Skeletal muscle cell (primary cell): Measurements from ENCODE around the gene FARP2.
"Not testable (repeated sequence)": the region's sequence is repeated elsewhere in the genome, so short reads cannot be mapped to it uniquely, and the experiment has no call there.

Experiments used
- DNase-seq: peaks from one replicate; pipeline ENCODE4 v3.0.0-alpha.2; 2010; ENCODE audit warnings: low read depth
- H3K4me3 ChIP-seq: 2 replicates; pipeline ENCODE4 v1.5.1; 2011; ENCODE audit warnings: low read depth, mild to moderate bottlenecking, control low read depth, low read length, moderate library complexity

FARP2 gene, protein sequence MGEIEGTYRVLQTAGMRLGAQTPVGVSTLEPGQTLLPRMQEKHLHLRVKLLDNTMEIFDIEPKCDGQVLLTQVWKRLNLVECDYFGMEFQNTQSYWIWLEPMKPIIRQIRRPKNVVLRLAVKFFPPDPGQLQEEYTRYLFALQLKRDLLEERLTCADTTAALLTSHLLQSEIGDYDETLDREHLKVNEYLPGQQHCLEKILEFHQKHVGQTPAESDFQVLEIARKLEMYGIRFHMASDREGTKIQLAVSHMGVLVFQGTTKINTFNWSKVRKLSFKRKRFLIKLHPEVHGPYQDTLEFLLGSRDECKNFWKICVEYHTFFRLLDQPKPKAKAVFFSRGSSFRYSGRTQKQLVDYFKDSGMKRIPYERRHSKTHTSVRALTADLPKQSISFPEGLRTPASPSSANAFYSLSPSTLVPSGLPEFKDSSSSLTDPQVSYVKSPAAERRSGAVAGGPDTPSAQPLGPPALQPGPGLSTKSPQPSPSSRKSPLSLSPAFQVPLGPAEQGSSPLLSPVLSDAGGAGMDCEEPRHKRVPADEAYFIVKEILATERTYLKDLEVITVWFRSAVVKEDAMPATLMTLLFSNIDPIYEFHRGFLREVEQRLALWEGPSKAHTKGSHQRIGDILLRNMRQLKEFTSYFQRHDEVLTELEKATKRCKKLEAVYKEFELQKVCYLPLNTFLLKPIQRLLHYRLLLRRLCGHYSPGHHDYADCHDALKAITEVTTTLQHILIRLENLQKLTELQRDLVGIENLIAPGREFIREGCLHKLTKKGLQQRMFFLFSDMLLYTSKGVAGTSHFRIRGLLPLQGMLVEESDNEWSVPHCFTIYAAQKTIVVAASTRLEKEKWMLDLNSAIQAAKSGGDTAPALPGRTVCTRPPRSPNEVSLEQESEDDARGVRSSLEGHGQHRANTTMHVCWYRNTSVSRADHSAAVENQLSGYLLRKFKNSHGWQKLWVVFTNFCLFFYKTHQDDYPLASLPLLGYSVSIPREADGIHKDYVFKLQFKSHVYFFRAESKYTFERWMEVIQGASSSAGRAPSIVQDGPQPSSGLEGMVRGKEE

DNA sequence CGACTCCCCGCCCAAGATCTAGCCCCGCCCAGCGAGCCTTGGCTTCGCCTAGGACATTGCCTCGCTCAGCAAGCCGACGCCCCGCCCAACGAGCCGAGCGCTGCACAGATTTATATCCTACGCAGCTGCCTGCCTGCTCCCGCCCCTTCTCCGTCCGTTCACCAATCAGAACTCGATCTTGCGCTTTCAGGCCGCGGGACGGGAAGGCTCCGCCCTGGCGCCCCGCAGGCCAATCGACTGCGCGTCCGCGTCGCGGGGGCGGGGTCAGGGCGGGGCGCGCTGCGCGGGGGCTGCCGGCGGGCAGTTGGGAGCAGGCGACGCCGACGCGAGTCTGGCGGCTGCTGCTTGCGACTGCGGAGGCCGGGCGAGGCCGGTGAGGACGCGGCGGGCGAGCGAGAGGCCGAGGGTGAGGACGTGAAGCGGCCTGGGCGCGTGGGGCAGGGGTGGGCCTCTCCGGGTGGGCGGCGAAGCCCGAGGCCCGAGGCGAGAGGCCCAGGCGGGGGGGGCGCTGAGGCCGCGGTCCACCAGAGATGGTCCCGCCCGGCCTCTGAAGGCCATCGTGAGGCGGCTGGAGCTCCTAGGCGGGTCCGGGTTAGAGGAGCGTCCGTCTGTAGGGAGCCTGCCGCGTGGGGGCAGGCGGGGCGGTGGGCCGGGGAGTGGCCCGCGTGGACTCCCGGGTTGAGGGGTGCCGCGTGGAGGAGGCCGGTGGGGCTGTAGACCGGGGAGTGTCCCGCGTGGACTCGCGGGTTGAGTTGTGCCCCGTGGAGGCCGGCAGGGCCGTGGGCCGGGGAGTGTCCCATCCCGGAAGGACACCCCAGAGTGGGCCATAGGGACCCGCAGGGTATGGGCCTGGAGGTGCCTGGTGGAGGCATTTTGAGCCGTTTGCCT, at the start of gene FARP2:
Gene FARP2 (plus strand): TSS at position 303 of the 888 bp plus-strand sequence. CDS start 16,823 bp downstream, outside the sequence.
- DNase-seq: peak; percentile 96
- peak within 1 kb of the TSS; percentile 89 for H3K4me3 ChIP-seq

DNA sequence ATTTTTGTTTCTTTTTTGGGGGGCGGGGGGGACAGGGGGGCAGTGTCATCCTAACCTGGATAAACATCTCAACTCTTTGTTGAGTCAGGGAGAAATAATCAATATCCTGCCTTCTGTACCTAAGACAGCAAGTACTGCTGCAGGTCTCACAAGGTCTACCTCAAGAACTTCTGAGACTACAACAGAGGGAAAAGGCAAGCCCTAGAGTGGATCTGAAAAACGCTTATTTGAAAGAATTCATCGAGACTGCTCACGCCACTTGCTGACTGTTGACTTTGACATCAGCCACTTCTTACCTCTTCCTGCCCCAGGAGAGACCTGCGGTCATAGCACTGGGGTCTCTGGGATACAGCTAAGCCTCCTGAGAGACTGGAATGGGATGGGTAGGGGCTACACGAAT, 49.0 kb upstream of the FARP2 start:
- no peak overlapping the region for H3K4me3 ChIP-seq
- no peak for DNase-seq

DNA sequence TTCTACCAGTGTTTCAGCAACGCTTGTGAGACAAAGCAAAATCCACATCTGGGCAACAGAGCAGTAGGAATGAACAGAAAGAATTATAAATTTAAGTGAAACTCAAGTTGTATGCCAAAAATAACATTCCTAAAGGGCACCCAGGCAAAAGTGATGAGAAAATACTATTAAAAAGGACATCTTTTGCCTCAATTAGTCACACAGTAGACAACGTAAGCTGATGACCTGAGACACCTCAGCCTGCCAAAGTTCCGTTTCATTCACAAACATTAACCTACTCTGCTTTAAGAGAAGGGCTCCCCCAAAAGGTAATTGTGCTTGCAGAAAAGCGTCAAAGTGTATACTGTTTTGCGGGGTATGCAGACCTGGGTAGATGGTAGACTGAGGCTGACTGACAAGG, 47.8 kb upstream of the FARP2 start:
- H3K4me3 ChIP-seq: no peak overlapping the region
- DNase-seq: no peak

DNA sequence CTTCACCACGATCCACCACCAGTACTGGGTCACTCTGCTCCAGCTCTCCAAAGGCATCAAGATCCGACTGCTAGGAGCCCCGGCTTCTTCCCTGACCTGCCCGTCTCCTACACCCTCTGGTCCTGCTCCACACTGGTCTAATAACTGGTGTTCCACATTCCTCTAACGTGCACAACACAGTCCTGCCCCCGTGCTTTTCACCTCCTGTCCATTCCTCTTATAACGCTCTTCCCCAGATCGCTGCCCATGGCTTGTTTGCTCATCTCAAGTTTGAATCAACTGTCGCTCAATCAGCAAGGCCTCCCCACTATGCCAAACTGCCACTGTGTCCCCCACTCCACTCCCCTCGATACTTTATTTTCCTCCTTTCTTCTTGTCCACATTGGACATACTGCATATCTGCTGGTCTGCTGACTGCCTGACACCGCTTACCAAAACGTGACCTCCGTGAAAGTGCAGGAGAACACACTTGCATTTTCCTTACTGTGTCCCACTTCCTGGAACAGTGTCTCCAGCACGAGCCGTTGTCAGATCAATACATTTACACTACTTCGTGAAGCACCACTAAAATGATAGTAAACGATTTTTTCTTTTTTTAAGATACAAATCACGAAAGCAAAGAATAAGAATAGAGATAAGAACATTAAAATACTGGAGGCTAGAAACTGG, 47.1 kb upstream of the FARP2 start:
- DNase-seq: no peak
- H3K4me3 ChIP-seq: no peak overlapping the region

DNA sequence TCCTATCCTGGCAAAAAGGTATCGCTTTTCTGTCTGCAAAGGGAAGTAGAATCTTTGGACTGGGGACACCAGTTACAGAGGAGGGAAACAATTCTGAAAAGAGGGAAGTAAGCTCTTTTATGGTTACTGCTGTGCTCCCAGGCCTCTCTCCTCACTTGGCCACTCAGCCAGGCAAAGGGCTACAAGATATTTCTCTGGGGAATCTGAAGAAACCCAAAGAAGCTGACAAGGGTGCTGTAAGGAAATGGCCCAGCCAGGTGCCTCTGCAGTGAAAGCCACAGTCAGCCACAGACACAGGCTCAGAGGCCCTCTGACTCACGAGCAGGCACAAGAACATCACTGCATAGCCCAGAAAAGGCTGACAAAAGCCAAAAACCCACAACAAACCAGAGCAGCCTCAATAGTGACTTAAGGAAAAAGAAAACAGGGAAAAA, 46.4 kb upstream of the FARP2 start:
- H3K4me3 ChIP-seq: no peak overlapping the region
- DNase-seq: peak; percentile 3

DNA sequence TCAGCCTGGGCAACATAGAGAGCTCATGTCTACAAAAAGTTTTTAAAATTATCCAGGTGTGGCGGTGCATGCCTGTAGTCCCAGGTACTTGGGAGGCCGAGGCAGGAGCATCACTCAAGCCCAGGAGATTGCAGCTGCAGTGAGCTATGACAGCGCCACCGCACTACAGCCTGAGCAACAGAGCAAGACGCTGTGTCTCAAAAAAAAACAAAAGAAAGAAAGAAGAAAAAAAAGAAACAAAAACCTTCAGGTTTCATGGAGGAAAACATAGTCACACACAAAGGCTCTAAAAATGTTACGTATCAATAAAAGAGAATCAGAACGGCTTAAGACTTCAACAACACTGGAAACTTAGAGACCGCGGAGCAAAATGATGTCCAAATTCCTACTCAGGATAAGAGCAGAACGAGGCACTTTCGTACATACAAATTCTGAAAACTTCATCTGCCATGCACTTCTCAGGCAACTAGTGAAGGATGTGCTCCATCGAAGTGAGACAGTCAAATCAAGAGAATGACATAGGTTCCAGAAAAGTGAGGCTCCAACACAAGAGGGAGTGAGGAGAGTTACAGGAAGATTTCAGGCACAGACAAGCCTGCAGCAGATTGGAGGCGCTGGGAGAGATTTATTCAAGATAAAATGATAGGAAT, 45.0 kb upstream of the FARP2 start:
- no peak for DNase-seq
- no peak overlapping the region for H3K4me3 ChIP-seq

DNA sequence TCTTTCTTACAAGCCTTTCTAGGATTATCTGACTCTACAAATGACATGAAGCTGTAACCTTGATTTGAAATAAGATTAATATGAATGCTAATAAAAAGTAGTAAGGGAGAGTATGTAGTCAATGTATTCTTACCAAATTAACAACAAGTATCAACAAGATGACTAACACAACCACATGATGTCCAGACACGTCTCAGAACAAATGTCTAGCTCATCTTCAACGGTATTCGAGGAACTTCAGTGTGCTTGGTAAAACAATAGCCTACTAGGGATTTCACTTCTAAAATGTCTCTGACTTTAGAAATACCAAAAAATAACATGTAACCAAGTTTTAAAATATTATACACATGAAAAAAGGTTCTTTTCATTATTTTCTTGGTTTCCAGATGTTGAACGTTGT, 44.0 kb upstream of the FARP2 start:
- H3K4me3 ChIP-seq: no peak overlapping the region
- DNase-seq: peak; percentile 24

DNA sequence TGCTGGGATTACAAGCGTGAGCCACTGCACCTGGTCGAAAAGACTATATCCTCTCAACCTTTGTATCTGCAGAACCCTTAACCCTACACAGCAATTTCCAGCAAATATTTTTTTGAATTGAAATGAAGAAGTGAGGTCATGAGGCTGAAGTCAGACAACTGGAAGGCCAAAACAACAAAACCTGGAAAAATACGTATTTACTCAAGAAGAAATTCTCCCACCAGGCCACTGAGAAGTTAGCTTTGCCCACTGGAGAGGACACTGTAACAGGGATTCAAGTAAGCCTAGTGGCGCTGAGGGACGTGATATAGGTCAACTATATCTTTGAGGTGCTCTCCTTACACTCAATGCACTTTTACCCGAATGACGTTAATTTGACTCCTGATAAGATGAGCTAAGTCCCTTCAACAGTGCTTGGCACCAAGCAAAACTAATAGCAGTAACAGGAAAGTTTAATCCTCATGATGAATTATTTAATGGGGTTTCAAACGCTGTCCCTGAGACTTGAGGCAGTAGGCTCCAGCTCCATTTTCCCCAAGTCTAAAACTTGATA, 42.5 kb upstream of the FARP2 start:
- DNase-seq: no peak
- peak overlapping the region; percentile 66 for H3K4me3 ChIP-seq

DNA sequence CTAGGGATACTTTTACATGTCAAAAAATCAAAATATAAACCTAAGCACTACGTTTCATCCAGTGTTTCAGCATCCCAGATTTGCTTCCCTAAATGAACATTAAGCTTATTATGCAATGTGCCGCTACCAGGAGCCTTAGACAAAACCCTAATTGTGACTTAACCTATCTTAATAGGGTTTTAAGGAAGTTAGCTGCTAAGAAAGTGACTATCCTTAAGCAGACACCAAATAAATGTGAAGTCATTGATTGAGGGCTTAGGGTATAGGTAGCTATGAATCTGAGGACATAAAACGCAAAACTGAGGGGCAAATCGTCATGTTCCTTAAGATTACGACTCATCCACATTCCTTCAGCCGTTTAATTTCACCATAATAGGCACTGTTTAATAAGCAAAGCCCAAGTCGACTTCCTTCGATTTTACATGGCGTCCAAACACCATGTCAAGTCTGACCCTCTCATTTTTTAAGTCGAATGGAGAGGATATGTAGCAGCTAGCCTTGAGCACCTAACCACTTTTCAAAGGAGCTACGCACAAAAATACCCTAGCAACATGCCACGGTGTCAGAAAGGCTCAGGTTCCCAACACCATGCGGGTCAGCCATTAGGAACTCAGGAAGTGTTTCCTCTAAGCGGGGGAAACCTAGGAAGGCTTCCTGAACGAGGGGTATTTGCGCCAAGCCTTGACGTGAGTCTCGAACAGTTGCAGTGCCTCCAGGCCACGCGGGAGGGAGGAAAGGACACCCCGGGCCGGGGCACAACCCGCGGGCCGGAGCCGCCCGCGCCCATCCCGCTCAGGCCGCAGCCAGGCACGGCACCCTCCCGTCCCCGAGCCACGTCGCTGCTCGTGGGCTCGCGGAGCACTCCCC, 41.6 kb upstream of the FARP2 start:
- peak overlapping the region; percentile 66 for H3K4me3 ChIP-seq
- DNase-seq: peak; percentile 5

DNA sequence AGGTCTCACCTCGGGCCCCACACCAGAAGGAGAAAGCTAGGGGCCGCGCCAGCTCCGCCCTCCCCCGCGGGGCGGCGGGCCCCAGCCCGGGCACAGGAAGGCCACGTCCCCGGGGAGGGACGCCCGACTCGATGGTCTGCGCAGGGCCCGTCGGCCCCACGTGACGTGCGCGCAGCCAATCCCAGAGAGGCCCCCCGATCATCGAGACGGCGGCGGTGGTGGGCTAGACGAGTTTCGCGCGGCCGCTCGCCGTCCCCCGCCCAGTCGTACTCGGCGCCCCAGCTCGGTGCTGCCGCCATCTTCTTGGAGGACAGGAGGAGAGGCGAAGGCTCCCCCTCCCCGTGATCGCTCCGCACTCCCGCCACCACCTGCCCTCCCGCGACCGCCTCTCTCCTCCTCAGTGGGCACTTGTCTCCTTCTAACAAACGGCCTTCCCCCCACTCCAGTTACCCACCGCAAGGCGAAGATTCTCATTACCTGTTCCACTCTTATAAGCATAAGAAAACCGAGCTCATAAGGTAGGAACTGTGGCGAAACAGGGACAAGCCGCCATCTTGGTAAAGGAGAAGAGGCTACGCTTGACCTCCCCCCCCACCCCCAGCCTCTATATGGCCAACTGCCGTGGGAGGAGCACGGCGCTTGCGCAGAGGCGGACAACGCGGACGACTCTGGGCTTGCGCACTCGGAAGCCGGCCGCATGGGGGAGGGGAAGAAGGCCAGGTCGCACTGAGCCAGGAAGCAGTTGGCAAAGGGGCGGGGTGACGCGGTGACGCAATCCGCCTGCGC, 40.8 kb upstream of the FARP2 start, which contains the start of gene HDLBP:
Gene HDLBP (minus strand): TSS at position 580 of the 786 bp plus-strand sequence. CDS start 48,803 bp downstream, outside the sequence.
- H3K4me3 ChIP-seq: peak within 1 kb of the TSS; percentile 96
- peak; percentile 96 for DNase-seq

DNA sequence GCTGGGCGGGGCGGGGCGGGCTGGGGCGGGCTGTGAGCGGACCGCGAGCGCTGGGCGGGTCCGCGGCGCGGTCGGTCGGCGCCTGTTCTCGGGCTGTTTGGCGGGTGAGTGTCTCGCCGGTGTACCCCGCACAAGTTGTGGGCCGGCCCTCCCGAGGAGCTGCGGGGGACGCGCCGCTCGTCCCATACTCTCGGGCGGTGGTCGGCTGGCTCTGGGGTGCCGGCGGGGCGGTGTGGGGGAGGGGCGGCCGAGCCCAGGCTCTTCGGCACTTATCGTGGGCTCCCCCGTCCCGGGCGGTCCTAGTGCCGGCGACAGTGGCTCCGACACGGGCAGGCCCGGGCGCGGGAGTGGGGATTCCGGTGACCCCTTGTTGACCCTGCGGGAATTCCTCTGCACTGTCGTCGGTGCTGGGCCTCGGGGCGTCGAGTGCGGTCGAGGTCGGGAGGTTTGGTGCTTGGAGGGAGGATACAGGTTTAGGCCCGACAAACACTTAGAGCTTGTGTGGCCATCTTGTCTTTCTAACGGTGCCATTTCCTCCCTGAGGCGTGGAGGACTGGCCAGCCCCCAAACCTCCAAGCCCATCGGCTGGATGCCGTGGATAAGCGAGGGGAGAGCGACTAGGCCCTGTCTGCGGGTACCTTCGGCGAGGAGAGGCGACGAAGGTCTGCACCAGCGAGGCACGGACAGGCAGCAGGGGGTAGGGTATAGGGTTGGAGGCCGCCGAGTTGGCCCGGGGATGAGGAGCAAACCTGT, 40.0 kb upstream of the FARP2 start, which contains the start of gene SEPTIN2:
Gene SEPTIN2 (plus strand): TSS at position 47 of the 753 bp plus-strand sequence. CDS start 8,308 bp downstream, outside the sequence.
- peak; percentile 2 for DNase-seq
- peak within 1 kb of the TSS; percentile 96 for H3K4me3 ChIP-seq

DNA sequence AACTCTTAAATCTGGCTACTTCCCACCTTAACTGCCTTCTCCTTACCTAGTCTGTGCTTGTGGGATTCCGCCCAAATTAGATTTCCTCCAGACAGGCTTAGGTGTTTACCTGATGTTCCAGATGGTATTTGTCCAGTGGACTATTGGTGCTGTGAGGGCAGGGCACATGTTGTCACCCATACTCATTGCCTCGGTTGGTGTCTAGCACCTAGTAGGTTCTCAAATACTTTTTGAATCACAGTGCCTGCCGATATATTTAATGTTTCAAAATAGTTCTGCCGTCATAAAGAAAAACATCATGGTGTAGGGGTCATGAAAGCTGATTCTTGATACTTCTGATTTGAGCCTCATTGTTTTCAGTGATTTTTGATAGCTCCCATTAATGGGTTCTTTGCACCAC, 39.3 kb upstream of the FARP2 start:
- H3K4me3 ChIP-seq: peak overlapping the region; percentile 96
- DNase-seq: no peak

DNA sequence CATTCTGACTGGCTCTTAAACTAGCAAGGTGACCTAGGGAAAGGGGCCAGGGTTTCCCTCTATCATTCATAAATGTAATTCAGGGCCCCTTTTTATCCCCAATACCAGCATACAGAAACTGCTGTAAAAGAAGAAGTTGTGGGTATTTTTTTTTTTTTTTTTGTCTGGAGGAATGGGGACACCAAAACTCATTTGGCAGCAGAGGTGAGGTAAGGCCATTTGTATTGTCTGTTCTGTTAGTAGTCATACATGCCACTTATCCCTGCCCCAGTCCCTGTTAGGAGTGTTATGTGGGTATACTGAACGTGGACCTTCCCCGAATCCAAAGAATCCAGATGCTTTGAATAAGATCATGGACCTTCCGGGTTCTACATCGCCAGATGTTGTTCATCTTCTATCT, 38.7 kb upstream of the FARP2 start:
- peak overlapping the region; percentile 96 for H3K4me3 ChIP-seq
- DNase-seq: no peak

DNA sequence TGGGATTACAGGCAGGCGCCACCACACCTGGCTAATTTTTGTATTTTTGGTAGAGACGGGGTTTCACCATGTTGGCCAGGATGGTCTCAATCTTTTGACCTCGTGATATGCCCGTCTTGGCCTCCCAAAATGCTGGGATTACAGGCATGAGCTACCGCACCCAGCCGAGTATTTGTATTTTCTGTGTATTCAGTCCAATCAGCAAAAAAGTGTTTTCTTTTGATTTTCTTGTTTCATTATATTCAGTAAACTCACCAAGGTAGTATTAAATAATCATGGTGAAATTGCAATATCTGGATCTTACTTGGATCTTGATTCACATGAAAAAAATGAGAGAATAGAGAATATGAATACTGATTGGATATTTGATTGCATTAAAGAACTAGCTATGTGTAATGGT, 37.3 kb upstream of the FARP2 start:
- not testable (repeated sequence) for H3K4me3 ChIP-seq

DNA sequence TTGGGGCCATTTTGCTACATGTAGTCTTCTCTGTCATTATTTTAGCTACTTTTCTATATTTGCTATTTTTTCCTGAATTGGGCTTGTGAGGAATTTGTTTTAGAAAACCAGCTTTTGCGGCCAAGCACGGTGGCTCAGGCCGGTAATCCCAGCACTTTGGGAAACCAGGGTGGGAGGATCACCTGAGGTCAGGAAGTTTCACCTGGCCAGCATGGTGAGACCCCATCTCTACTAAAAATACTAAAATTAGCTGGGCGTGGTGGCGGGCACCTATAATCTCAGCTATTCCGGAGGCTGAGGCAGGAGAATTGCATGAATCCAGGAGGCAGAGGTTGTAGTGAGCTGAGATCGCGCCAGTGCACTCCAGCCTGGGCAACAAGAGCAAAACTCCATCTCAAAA, 35.7 kb upstream of the FARP2 start:
- DNase-seq: no peak
- H3K4me3 ChIP-seq: no peak overlapping the region

More for the DNA sequence above, 37.3 kb upstream of the FARP2 start:
- not testable (repeated sequence) for DNase-seq
